Measurements from ENCODE around the gene ZNF805. TPM values are rescaled to one million over a fixed set of nuclear protein-coding genes. Genes with fewer than 3 reads are reported as not detected.
"Not testable (repeated sequence)": the region's sequence is repeated elsewhere in the genome, so short reads cannot be mapped to it uniquely, and the experiment has no call there.

The ZNF805 gene
- total RNA-seq, 1 experiment from 2014 or later, result 14.1 TPM

DNA sequence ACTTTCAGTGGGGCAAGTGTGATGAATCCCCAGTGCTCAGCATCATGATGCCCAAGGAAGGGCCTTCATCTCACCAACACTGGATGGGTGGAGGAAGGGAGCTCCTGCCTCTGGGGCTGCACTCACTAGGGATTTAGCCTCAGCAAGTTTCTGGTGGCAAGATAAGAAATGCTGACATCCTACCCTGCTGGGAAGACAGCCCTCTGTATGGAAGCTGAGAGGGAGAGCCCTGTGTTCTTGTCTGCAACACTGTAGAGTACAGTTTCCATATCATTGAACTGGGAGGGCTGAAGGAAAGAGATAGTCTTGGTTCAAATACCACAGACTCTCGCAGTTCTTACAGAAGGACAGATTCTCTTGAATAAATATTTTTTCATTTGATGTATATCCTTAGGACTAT is 32.6 kb downstream of the ZNF805 start:
- intact Hi-C loops (cut with micrococcal nuclease; ENCODE audit: unreplicated experiment), result no loop called here
- no TSS peak for BruUV-seq (replicated peaks)
- CTCF ChIA-PET, result no interaction called here
- no peak for DNase-seq
- Mint-ChIP-seq H3K36me3 (ENCODE audit: insufficient read depth, unreplicated experiment) (peaks cover 14% of the 10 kb centered on the region), H3K4me3 (ENCODE audit: low read depth, unreplicated experiment) (no peak overlapping the region), H3K9me3 (ENCODE audit: low read depth, unreplicated experiment) (no peaks in the 10 kb centered on the region), H3K27me3 (ENCODE audit: unreplicated experiment) (no peaks in the 10 kb centered on the region), H3K4me1 (ENCODE audit: low read depth, unreplicated experiment) (no peaks in the 10 kb centered on the region), H3K27ac (ENCODE audit: unreplicated experiment) (no peak overlapping the region)
- TF ChIP-seq, protein P1, sequence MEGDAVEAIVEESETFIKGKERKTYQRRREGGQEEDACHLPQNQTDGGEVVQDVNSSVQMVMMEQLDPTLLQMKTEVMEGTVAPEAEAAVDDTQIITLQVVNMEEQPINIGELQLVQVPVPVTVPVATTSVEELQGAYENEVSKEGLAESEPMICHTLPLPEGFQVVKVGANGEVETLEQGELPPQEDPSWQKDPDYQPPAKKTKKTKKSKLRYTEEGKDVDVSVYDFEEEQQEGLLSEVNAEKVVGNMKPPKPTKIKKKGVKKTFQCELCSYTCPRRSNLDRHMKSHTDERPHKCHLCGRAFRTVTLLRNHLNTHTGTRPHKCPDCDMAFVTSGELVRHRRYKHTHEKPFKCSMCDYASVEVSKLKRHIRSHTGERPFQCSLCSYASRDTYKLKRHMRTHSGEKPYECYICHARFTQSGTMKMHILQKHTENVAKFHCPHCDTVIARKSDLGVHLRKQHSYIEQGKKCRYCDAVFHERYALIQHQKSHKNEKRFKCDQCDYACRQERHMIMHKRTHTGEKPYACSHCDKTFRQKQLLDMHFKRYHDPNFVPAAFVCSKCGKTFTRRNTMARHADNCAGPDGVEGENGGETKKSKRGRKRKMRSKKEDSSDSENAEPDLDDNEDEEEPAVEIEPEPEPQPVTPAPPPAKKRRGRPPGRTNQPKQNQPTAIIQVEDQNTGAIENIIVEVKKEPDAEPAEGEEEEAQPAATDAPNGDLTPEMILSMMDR (IDR thresholded peaks at IDR 0.05; ENCODE audit: unreplicated experiment), result no peak

DNA sequence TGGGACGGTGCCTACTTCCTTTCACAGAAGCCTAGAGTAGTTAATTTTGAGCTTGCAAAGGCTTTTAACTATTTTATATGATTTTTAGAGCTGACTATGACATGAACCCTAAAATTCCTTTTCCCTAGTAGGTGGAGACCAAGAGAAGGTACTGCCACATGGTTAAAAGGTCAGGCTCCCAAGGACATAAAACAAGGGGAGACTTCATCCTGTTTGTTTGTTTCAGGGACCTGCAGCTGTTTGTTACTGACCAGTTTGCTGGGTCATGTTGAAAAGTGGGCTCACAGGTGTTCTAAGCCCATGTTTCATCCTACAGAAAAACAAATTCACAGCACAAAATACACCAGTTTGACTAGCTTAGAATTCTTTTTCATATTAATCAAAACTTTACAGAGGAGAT is 36.0 kb downstream of the ZNF805 start:
- Mint-ChIP-seq H3K4me1 (ENCODE audit: low read depth, unreplicated experiment) (no peaks in the 10 kb centered on the region), H3K4me3 (ENCODE audit: low read depth, unreplicated experiment) (no peak overlapping the region), H3K27ac (ENCODE audit: unreplicated experiment) (no peak overlapping the region), H3K9me3 (ENCODE audit: low read depth, unreplicated experiment) (no peaks in the 10 kb centered on the region), H3K36me3 (ENCODE audit: insufficient read depth, unreplicated experiment) (peaks cover 16% of the 10 kb centered on the region), H3K27me3 (ENCODE audit: unreplicated experiment) (no peaks in the 10 kb centered on the region)
- TF ChIP-seq, protein P1 (IDR thresholded peaks at IDR 0.05; ENCODE audit: unreplicated experiment), result no peak
- CTCF ChIA-PET, result interaction anchor here (0.7 kb wide), 1 partner anchor 192 kb away, joined by 11 read pairs; no protein-coding TSS in a partner anchor
- no TSS peak for BruUV-seq (replicated peaks)
- intact Hi-C loops (cut with micrococcal nuclease; ENCODE audit: unreplicated experiment), result no loop called here
- no peak for DNase-seq

DNA sequence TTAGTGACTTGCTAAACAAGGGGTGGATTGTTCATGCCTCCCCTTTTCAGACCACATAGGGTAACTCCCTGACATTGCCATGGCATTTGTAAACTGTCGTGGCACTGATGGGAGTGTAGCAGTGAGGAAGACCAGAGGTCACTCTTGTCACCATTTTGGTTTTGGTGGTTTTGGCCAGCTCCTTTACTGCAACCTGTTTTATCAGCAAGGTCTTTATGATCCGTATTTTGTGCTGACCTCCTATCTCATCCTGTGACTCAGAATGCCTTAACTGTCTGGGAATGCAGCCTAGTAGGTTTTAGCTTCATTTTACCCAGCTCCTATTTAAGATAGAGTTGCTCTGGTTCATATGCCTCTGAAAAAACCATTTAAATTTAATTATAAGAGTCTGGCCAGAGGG is 38.0 kb downstream of the ZNF805 start:
- Mint-ChIP-seq H3K4me1 (ENCODE audit: low read depth, unreplicated experiment) (peaks cover 12% of the 10 kb centered on the region), H3K36me3 (ENCODE audit: insufficient read depth, unreplicated experiment) (peaks cover 12% of the 10 kb centered on the region)
- CTCF ChIA-PET; BruUV-seq (replicated peaks); intact Hi-C loops (cut with micrococcal nuclease; ENCODE audit: unreplicated experiment); H3K4me3 Mint-ChIP-seq (ENCODE audit: low read depth, unreplicated experiment); H3K27me3 Mint-ChIP-seq (ENCODE audit: unreplicated experiment); H3K27ac Mint-ChIP-seq (ENCODE audit: unreplicated experiment); DNase-seq; H3K9me3 Mint-ChIP-seq (ENCODE audit: low read depth, unreplicated experiment): not testable (repeated sequence)

DNA sequence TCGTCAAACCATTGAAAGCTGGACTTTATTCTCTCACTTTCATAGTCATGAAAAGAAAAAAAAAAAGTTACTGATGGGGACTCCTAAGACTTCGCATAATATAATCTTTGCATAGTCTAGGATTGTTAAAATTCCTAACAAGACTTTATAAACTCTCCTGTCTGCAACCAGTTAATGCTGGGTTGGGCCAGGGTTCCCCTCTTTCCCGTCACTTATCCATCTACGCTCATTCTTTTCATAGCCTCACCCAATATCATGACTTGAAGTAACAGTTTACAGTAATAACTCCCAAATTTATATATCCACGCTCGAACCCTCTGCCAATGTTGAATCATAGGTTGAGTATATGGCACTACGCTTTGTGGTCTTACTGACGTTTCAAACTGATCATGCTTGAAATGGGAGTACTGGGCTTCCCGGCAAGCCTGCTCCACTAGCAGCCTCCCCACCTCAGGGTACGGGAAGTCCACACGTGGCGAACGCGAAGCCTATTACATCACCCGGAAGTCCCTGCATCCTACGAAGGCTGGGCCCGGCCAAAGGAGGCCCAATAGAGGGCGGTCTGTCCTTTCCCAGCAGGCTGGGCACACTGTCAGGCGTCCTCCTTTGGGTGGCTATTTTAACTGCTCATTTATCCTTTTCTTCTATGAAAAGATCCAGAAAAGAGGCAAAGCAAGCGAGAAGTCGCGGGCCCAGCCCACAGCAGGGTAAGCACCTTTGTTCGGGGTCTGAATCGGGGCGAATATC is 39.2 kb downstream of the ZNF805 start:
- Mint-ChIP-seq H3K4me3 (ENCODE audit: low read depth, unreplicated experiment) (no peak overlapping the region), H3K27ac (ENCODE audit: unreplicated experiment) (no peak overlapping the region), H3K27me3 (ENCODE audit: unreplicated experiment) (no peaks in the 10 kb centered on the region), H3K4me1 (ENCODE audit: low read depth, unreplicated experiment) (peaks cover 12% of the 10 kb centered on the region), H3K9me3 (ENCODE audit: low read depth, unreplicated experiment) (no peaks in the 10 kb centered on the region), H3K36me3 (ENCODE audit: insufficient read depth, unreplicated experiment) (peaks cover 12% of the 10 kb centered on the region)
- intact Hi-C loops (cut with micrococcal nuclease; ENCODE audit: unreplicated experiment), result loop anchor here (2.0 kb wide), 1 partner anchor 39 kb away; the partner anchor contains the start of gene ZNF805
- DNase-seq, result peak; percentile 90
- CTCF ChIA-PET, result interaction anchor here (0.6 kb wide), 1 partner anchor 18 kb away, joined by 5 read pairs; no protein-coding TSS in a partner anchor
- TF ChIP-seq, protein P1 (IDR thresholded peaks at IDR 0.05; ENCODE audit: unreplicated experiment), result no peak
- no TSS peak for BruUV-seq (replicated peaks)

Data from Calu3 (cell line).